HepG2 (cell line): ENCODE measurements around the gene PIP4K2C. TPM values are rescaled to one million over a fixed set of nuclear protein-coding genes. Genes with fewer than 3 reads are reported as not detected.

Experiments used
- ATAD3A ChIP-seq: sonication (generic); formaldehyde crosslinking; IDR thresholded peaks from 2 replicates; pipeline ENCODE4 v1.4.0; 2020; ENCODE audit warnings: missing genetic modification reagents
- CHCHD3 ChIP-seq: sonication (generic); formaldehyde crosslinking; IDR thresholded peaks from 2 replicates; pipeline ENCODE4 v1.8.0; 2022; ENCODE audit warnings: mild to moderate bottlenecking, missing genetic modification reagents, moderate library complexity
- ETV5 ChIP-seq: IDR thresholded peaks from 2 replicates; pipeline ENCODE4 v1.6.1; 2018; ENCODE audit warnings: missing biosample characterization, missing genetic modification reagents, inconsistent platforms, borderline replicate concordance
- FOXP1 ChIP-seq, 2 experiments: fragments of 450-650 bp in 1 of 2; IDR thresholded peaks; 2 replicates each; pipeline ENCODE4 v1.6.1; 2017 to 2018; ENCODE audit warnings: antibody characterized with exemption in 1 of 2
- MYC ChIP-seq: sonication (generic); formaldehyde crosslinking; IDR thresholded peaks from 2 replicates; pipeline ENCODE4 v1.9.0; 2021; ENCODE audit warnings: missing genetic modification reagents, borderline replicate concordance
- NFE2L2 ChIP-seq: fragments of 150-350 bp; IDR thresholded peaks from 2 replicates; pipeline ENCODE4 v1.6.1; 2014; ENCODE audit warnings: low read length
- NFKB2 ChIP-seq: sonication (generic); formaldehyde crosslinking; IDR thresholded peaks from 2 replicates; pipeline ENCODE4 v1.4.0; 2020; ENCODE audit warnings: missing genetic modification reagents, borderline replicate concordance
- NFYC ChIP-seq: IDR thresholded peaks from 2 replicates; pipeline ENCODE4 v1.6.1; 2016; ENCODE audit warnings: missing genetic modification reagents, missing compliant biosample characterization
- NR2F2 ChIP-seq: IDR thresholded peaks from 2 replicates; pipeline ENCODE4 v1.6.1; 2012; ENCODE audit warnings: low read depth, inconsistent platforms, borderline replicate concordance
- PHF5A ChIP-seq: IDR thresholded peaks from one replicate; pipeline ENCODE4 v1.6.1; 2018; ENCODE audit warnings: low read depth, missing genetic modification reagents; ENCODE audit not compliant: unreplicated experiment
- SMAD1 ChIP-seq: sonication (generic); formaldehyde crosslinking; IDR thresholded peaks from 2 replicates; pipeline ENCODE4 v1.4.0; 2020; ENCODE audit warnings: missing genetic modification reagents, low read depth, mild to moderate bottlenecking, borderline replicate concordance
- SNRNP70 ChIP-seq: fragments of 200-400 bp; formaldehyde crosslinking; IDR thresholded peaks from 2 replicates; pipeline ENCODE4 v1.6.1; 2017; ENCODE audit warnings: mild to moderate bottlenecking, low read depth, low read length, moderate library complexity
- TAF1 ChIP-seq: sonication (generic); formaldehyde crosslinking; IDR thresholded peaks from 2 replicates; pipeline ENCODE4 v1.4.0; 2020; ENCODE audit warnings: missing genetic modification reagents
- ZBTB3 ChIP-seq: sonication (generic); formaldehyde crosslinking; IDR thresholded peaks from 2 replicates; pipeline ENCODE4 v1.4.0; 2020; ENCODE audit warnings: low read depth, mild to moderate bottlenecking, moderate library complexity, missing genetic modification reagents, borderline replicate concordance
- ZFP90 ChIP-seq: sonication (generic); formaldehyde crosslinking; IDR thresholded peaks from 2 replicates; pipeline ENCODE4 v1.8.0; 2022; ENCODE audit warnings: missing genetic modification reagents, mild to moderate bottlenecking, inconsistent platforms, borderline replicate concordance
- ZFY ChIP-seq: sonication (generic); formaldehyde crosslinking; IDR thresholded peaks from 2 replicates; pipeline ENCODE4 v1.4.0; 2020; ENCODE audit warnings: missing genetic modification reagents
- ZNF264 ChIP-seq: sonication (generic); formaldehyde crosslinking; IDR thresholded peaks from 2 replicates; pipeline ENCODE4 v1.4.0; 2020; ENCODE audit warnings: missing genetic modification reagents
- ZNF367 ChIP-seq: sonication (generic); formaldehyde crosslinking; IDR thresholded peaks from 2 replicates; pipeline ENCODE4 v1.4.0; 2020; ENCODE audit warnings: missing genetic modification reagents, borderline replicate concordance
- ZNF773 ChIP-seq: sonication (generic); formaldehyde crosslinking; IDR thresholded peaks from 2 replicates; pipeline ENCODE4 v1.4.0; 2020; ENCODE audit warnings: missing genetic modification reagents, borderline replicate concordance
- polyA plus RNA-seq, 8 experiments: library from polyadenylated mRNA; depleted of rRNA in 3 of 8; stranded (reverse) in 7 of 8; unstranded in 1 of 8; fragments of >200 nt; fragmentation: Illumina TruSeq in 4 of 8; extraction: Trizol in 4 of 8; gene quantifications; 2 replicates each; pipeline versions ENCODE4 v1.2.1 to v1.2.3, GENCODE V29; 2011 to 2016; ENCODE audit warnings: low read depth in 4 of 8, missing spikeins in 1 of 8, mixed read lengths in 1 of 8; ENCODE audit not compliant: insufficient read depth in 1 of 8
- total RNA-seq, 5 experiments: library from RNA; depleted of rRNA; stranded (reverse); fragments of >200 nt; fragmentation: Illumina TruSeq; extraction: Trizol; gene quantifications; 2 replicates each; pipeline ENCODE4 v1.2.3, GENCODE V29; 2016; ENCODE audit warnings: low read depth in 1 of 5
- TF ChIP-seq, protein P1 (sequence below): conservative IDR thresholded peaks from 2 replicates; pipeline ENCODE4 v1.6.1; 2018; ENCODE audit warnings: missing genetic modification reagents
- TF ChIP-seq, protein P2 (sequence below): sonication (generic); formaldehyde crosslinking; IDR thresholded peaks from 2 replicates; pipeline ENCODE4 v1.4.0; 2020; ENCODE audit warnings: mild to moderate bottlenecking, missing genetic modification reagents
- TF ChIP-seq, protein P3 (sequence below): sonication (generic); formaldehyde crosslinking; IDR thresholded peaks from 2 replicates; pipeline ENCODE4 v1.8.0; 2022; ENCODE audit warnings: low read depth, missing genetic modification reagents
- TF ChIP-seq, protein P4 (sequence below): sonication (generic); formaldehyde crosslinking; IDR thresholded peaks from 2 replicates; pipeline ENCODE4 v1.4.0; 2020; ENCODE audit warnings: missing genetic modification reagents

PIP4K2C gene
- total and polyA plus RNA-seq, 2 of the 13 experiments (the other 11 are each of a cell fraction or from before 2014, with no cell fraction given) = 23.3 to 26.4 TPM

DNA sequence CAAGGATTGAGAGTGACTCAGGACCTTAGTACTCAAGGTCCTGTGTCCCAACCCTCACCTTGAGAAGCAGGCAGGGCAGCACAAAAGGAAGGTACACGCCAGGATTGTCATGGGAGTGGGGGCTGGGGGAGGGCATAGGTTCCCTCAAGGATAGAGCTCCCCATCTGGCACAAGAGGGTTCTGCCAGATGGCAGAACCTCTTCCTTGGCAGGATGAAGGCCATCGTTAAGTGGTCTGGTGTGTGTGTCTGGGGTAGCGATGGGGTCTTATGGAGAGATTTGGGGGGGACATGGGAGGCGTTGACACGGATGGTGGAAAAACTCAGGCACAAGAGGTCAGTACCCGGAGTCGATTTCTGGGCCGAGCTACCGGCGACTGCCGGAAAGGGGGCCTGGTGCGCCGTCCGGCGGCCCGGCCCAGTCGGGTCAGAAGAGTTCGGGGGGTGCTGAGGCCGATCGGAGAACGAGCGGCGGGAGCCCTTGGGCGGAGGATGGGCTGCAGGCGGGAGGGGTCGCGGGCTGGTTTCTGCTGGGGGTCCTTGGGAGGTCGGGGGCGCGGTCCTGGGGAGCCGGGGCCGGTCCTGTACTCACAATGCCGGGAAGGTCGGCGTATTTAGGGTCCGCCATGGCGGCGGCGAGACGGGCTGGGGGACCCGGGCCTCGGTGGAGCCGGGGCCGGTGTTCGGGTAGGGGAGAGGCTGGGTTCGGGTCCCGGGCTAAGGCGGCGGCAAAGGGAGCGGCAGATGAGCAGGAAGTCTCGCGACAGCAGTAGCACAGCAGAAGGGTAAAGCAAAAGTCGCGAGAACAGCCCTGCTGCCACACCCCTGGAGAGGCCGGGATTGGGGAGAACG, 44.3 kb upstream of the PIP4K2C start, which contains the start of gene DCTN2 (continued):
- TF ChIP-seq, protein P1, sequence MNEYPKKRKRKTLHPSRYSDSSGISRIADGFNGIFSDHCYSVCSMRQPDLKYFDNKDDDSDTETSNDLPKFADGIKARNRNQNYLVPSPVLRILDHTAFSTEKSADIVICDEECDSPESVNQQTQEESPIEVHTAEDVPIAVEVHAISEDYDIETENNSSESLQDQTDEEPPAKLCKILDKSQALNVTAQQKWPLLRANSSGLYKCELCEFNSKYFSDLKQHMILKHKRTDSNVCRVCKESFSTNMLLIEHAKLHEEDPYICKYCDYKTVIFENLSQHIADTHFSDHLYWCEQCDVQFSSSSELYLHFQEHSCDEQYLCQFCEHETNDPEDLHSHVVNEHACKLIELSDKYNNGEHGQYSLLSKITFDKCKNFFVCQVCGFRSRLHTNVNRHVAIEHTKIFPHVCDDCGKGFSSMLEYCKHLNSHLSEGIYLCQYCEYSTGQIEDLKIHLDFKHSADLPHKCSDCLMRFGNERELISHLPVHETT (CRISPR knock-in tag) = peak; percentile 55; the same call in 1 of the 2 replicates
- TF ChIP-seq NFYC (peak; percentile 64; the same call in 1 of the 2 replicates), TAF1 (CRISPR knock-in tag) (peak; percentile 64; the same call in 1 of the 2 replicates), ZFP90 (CRISPR knock-in tag) (no peak), MYC (CRISPR knock-in tag) (no peak), ZNF264 (CRISPR knock-in tag) (no peak), ETV5 (no peak), CHCHD3 (CRISPR knock-in tag) (no peak), NR2F2 (no peak), ZNF773 (no peak), FOXP1 (IDR thresholded peaks at IDR 0.05) (no peak), FOXP1 (CRISPR knock-in tag; IDR thresholded peaks at IDR 0.05) (no peak), NFKB2 (CRISPR knock-in tag) (peak; percentile 29; the same call in 1 of the 2 replicates), ZBTB3 (no peak), ZFY (CRISPR knock-in tag) (peak; percentile 64; the same call in 1 of the 2 replicates), NFE2L2 (no peak), PHF5A (no peak), ATAD3A (CRISPR knock-in tag) (no peak), ZNF367 (CRISPR knock-in tag) (no peak), SMAD1 (CRISPR knock-in tag) (0 out of 2 replicates have a peak, but pooled peaks have one; percentile 36), SNRNP70 (no peak)
- TF ChIP-seq, protein P2, sequence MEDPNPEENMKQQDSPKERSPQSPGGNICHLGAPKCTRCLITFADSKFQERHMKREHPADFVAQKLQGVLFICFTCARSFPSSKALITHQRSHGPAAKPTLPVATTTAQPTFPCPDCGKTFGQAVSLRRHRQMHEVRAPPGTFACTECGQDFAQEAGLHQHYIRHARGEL (CRISPR knock-in tag) = no peak
- TF ChIP-seq, protein P3, sequence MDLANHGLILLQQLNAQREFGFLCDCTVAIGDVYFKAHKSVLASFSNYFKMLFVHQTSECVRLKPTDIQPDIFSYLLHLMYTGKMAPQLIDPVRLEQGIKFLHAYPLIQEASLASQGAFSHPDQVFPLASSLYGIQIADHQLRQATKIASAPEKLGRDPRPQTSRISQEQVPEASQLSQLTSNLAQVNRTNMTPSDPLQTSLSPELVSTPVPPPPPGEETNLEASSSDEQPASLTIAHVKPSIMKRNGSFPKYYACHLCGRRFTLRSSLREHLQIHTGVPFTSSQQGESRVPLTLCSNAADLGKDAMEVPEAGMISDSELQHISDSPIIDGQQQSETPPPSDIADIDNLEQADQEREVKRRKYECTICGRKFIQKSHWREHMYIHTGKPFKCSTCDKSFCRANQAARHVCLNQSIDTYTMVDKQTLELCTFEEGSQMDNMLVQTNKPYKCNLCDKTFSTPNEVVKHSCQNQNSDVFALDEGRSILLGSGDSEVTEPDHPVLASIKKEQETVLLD (CRISPR knock-in tag) = no peak
- TF ChIP-seq, protein P4, sequence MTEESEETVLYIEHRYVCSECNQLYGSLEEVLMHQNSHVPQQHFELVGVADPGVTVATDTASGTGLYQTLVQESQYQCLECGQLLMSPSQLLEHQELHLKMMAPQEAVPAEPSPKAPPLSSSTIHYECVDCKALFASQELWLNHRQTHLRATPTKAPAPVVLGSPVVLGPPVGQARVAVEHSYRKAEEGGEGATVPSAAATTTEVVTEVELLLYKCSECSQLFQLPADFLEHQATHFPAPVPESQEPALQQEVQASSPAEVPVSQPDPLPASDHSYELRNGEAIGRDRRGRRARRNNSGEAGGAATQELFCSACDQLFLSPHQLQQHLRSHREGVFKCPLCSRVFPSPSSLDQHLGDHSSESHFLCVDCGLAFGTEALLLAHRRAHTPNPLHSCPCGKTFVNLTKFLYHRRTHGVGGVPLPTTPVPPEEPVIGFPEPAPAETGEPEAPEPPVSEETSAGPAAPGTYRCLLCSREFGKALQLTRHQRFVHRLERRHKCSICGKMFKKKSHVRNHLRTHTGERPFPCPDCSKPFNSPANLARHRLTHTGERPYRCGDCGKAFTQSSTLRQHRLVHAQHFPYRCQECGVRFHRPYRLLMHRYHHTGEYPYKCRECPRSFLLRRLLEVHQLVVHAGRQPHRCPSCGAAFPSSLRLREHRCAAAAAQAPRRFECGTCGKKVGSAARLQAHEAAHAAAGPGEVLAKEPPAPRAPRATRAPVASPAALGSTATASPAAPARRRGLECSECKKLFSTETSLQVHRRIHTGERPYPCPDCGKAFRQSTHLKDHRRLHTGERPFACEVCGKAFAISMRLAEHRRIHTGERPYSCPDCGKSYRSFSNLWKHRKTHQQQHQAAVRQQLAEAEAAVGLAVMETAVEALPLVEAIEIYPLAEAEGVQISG (CRISPR knock-in tag) = peak; percentile 66; the same call in 1 of the 2 replicates
